ENCODE results near the gene KLHL42.
A peak's percentile ranks its signal among the peaks of the same experiment; 100 is the strongest.
"Not testable (repeated sequence)": the region's sequence is repeated elsewhere in the genome, so short reads cannot be mapped to it uniquely, and the experiment has no call there.

Gene KLHL42

GRCh38 chr12:27779920-27780611, at the start of gene KLHL42, which contains the start of gene MANSC4:
Gene KLHL42, plus strand, starts transcription at chr12:27780233. Its CDS starts 98 bp downstream, at chr12:27780331.
Gene MANSC4, minus strand, starts transcription at chr12:27780236. Its CDS starts 8,960 bp downstream, at chr12:27771276.
- DNase-seq = peak; percentile 73 to 82

- no peak for DNase-seq
These were observed 47.8 kb upstream of the KLHL42 start for GRCh38 chr12:27732281-27732680.

- peak in 1 of 2 experiments; percentile 43 for DNase-seq
These were observed 46.9 kb upstream of the KLHL42 start for GRCh38 chr12:27733052-27733656.

GRCh38 chr12:27733791-27734190, 46.2 kb upstream of the KLHL42 start:
- no peak for DNase-seq

- not testable (repeated sequence) for DNase-seq
These were observed 45.7 kb upstream of the KLHL42 start for GRCh38 chr12:27734321-27734720.

GRCh38 chr12:27743601-27744000, 36.4 kb upstream of the KLHL42 start:
- DNase-seq = no peak

- not testable (repeated sequence) for DNase-seq
These were observed 34.3 kb upstream of the KLHL42 start for GRCh38 chr12:27745734-27746133.

- no peak for DNase-seq
These were observed 32.8 kb upstream of the KLHL42 start for GRCh38 chr12:27747111-27747820.

- no peak for DNase-seq
These were observed 28.5 kb upstream of the KLHL42 start for GRCh38 chr12:27751386-27752047.

GRCh38 chr12:27754795-27755194, 25.2 kb upstream of the KLHL42 start:
- DNase-seq = no peak

- DNase-seq = no peak
These were observed 23.3 kb upstream of the KLHL42 start for GRCh38 chr12:27756670-27757195.

- DNase-seq = no peak
These were observed 17.3 kb upstream of the KLHL42 start for GRCh38 chr12:27762757-27763156.

- no peak for DNase-seq
These were observed 13.4 kb upstream of the KLHL42 start for GRCh38 chr12:27766587-27766986.

GRCh38 chr12:27769142-27769673, 10.8 kb upstream of the KLHL42 start:
- DNase-seq = no peak

- no peak for DNase-seq
These were observed 8.3 kb upstream of the KLHL42 start for GRCh38 chr12:27771481-27772327.

- no peak for DNase-seq
These were observed 7.5 kb upstream of the KLHL42 start for GRCh38 chr12:27772328-27773049.

GRCh38 chr12:27777141-27777540, 2.9 kb upstream of the KLHL42 start:
- DNase-seq = no peak

GRCh38 chr12:27778206-27778605, 1.8 kb upstream of the KLHL42 start:
- no peak for DNase-seq

- DNase-seq = no peak
These were observed 565 bp upstream of the KLHL42 start for GRCh38 chr12:27779416-27779919.

- no peak for DNase-seq
These were observed 777 bp downstream of the KLHL42 start for GRCh38 chr12:27780612-27781408.

Measured in activated T-cell treated with anti-CD3 and anti-CD28 coated beads, Interleukin-2, amount 50 U/mL, for 48 hours (primary cell).